Naive thymus-derived CD8-positive, alpha-beta T cell (primary cell): ENCODE results near the gene FMN1. TPM values are rescaled to one million over a fixed set of nuclear protein-coding genes. Genes with fewer than 3 reads are reported as not detected.
A peak's percentile ranks its signal among the peaks of the same experiment; 100 is the strongest.
"Not testable (repeated sequence)": the region's sequence is repeated elsewhere in the genome, so short reads cannot be mapped to it uniquely, and the experiment has no call there.

Experiments used
- ATAC-seq, 2 donors: fragments of 150-1000 bp; cut with Tn5 transposase in 1 of 2; sonication (Bioruptor Pico), chemical (Tn5 transposase) in 1 of 2; 1 replicate in 1 of 2; 2 replicates in 1 of 2; pipeline ENCODE4 v1.10.0; 2021; ENCODE audit warnings: mild to moderate bottlenecking in 2 of 2, moderate library complexity in 2 of 2
- POLR2A ChIA-PET: fragments of 350-600 bp; sonication (Branson Sonifier 250); formaldehyde crosslinking; loops from one replicate; lab custom pipeline; 2021; ENCODE audit warnings: antibody characterized with exemption; lab: Charles Lee
- DNase-seq, 10 donors: peaks; one replicate each; pipeline versions ENCODE4 v3.0.0 to v3.0.0-alpha.2; 2020 to 2022
- H3K27ac Mint-ChIP-seq, 10 donors: one replicate each; pipeline ENCODE4 v1.8.0; 2020 to 2022; ENCODE audit warnings: mild to moderate bottlenecking in 10 of 10, mixed read lengths in 10 of 10, moderate library complexity in 4 of 10, inconsistent platforms in 1 of 10
- H3K27me3 Mint-ChIP-seq, 5 donors: one replicate each; pipeline ENCODE4 v1.8.0; 2021 to 2022; ENCODE audit warnings: mixed read lengths in 5 of 5
- H3K36me3 Mint-ChIP-seq, 3 donors: one replicate each; pipeline ENCODE4 v1.8.0; 2020 to 2022; ENCODE audit warnings: mixed read lengths in 3 of 3, mild to moderate bottlenecking in 2 of 3, inconsistent platforms in 1 of 3
- H3K4me1 Mint-ChIP-seq, 4 donors: one replicate each; pipeline ENCODE4 v1.8.0; 2021 to 2022; ENCODE audit warnings: mixed read lengths in 4 of 4
- H3K4me3 Mint-ChIP-seq, 10 donors: one replicate each; pipeline ENCODE4 v1.8.0; 2020 to 2022; ENCODE audit warnings: mild to moderate bottlenecking in 10 of 10, mixed read lengths in 10 of 10, moderate library complexity in 6 of 10, inconsistent platforms in 1 of 10
- H3K9me3 Mint-ChIP-seq, 9 donors: one replicate each; pipeline ENCODE4 v1.8.0; 2020 to 2022; ENCODE audit warnings: mixed read lengths in 9 of 9, mild to moderate bottlenecking in 3 of 9, inconsistent platforms in 1 of 9, moderate library complexity in 1 of 9
- polyA plus RNA-seq, 3 donors: library from polyadenylated mRNA; unstranded; fragments of 300-500 nt; fragmentation: Illumina TruSeq; gene quantifications; one replicate each; pipeline ENCODE4 v1.2.3, GENCODE V29; 2021
- total RNA-seq, 8 experiments: library from RNA in 2 of 8; stranded (reverse) in 2 of 8; gene quantifications; one replicate each; pipeline ENCODE4 v1.2.3 and lab custom pipeline; 2021 to 2026

The FMN1 gene
- total and polyA plus RNA-seq, 5 experiments from 2014 or later, result 0.19 to 0.42 (median 0.21) TPM; not detected in 2

GRCh38 chr15:32852017-32852416 lies 342.5 kb downstream of the FMN1 start:
- no peak for DNase-seq
- no peaks in the 10 kb centered on the region for H3K4me1 Mint-ChIP-seq
- POLR2A ChIA-PET, result no interaction called here

GRCh38 chr15:32851572-32851971 lies 342.9 kb downstream of the FMN1 start:
- H3K4me1 Mint-ChIP-seq, result no peaks in the 10 kb centered on the region
- H3K27ac Mint-ChIP-seq, result peak overlapping the region in 1 of 10 donors; percentile 2
- DNase-seq, result no peak
- H3K27me3 Mint-ChIP-seq, result peaks cover 0 to 6% (median 0%) of the 10 kb centered on the region in 5 donors
- POLR2A ChIA-PET, result no interaction called here
- peaks cover 0 to 3% (median 0%) of the 10 kb centered on the region in 9 donors for H3K9me3 Mint-ChIP-seq
- ATAC-seq, result no peak
- no peak overlapping the region for H3K4me3 Mint-ChIP-seq
- H3K36me3 Mint-ChIP-seq, result peaks cover 0 to 36% (median 4%) of the 10 kb centered on the region in 3 donors

More at GRCh38 chr15:32852017-32852416, 342.5 kb downstream of the FMN1 start:
- Mint-ChIP-seq H3K27me3 (peaks cover 0 to 6% (median 0%) of the 10 kb centered on the region in 5 donors), H3K9me3 (peaks cover 0 to 3% (median 0%) of the 10 kb centered on the region in 9 donors), H3K27ac (no peak overlapping the region), H3K36me3 (peaks cover 0 to 39% (median 4%) of the 10 kb centered on the region in 3 donors), H3K4me3 (no peak overlapping the region)
- ATAC-seq, result no peak

DNA sequence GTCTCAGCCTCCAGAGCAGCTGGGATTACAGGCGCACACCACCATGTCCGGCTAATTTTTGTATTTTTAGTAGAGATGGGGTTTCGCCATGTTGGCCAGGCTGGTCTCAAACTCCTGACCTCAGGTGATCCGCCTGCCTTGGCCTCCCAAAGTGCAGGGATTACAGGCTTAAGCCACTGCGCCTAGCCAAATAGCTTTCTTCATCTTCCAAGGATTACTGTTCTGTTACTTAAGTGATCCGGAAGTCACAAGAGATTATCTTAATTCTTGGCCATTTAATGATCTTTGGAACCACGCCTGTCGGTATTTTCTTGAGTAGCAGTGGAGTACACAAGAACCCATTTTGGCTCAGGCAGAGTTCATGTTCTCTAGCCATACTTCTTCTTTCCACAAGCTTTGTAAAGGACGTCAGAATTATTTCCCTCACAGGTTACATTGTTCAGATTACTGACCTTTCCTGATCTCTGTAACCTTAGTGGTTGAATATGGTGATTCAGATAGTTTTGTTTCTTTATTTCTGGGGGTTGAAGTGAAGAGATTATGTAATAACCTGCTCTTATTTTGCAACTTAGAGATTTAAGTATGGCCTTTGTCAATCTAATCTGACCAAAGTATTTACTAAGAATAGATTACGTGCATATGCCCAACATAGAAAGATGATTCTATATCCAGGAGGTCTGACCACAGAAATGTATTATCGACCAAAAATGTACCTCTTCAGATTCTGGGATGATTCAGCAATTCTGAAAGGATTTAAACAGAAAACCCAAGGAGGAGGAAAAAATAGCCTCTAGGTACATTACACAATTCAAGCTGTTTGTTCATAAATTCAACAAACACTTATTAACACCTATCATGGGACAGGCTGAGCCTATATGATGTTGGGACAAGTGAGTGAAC lies 344.5 kb downstream of the FMN1 start:
- peaks cover 0 to 6% (median 0%) of the 10 kb centered on the region in 5 donors for H3K27me3 Mint-ChIP-seq
- peaks cover 0 to 3% (median 0%) of the 10 kb centered on the region in 9 donors for H3K9me3 Mint-ChIP-seq
- POLR2A ChIA-PET, result no interaction called here
- H3K36me3 Mint-ChIP-seq, result peaks cover 0 to 38% (median 4%) of the 10 kb centered on the region in 3 donors
- H3K27ac Mint-ChIP-seq, result no peak overlapping the region
- no peak for DNase-seq
- ATAC-seq, result no peak
- H3K4me3 Mint-ChIP-seq, result no peak overlapping the region
- H3K4me1 Mint-ChIP-seq, result no peaks in the 10 kb centered on the region

GRCh38 chr15:32846671-32847070 lies 347.8 kb downstream of the FMN1 start:
- POLR2A ChIA-PET, ATAC-seq, H3K27me3 Mint-ChIP-seq, DNase-seq, H3K9me3 Mint-ChIP-seq, H3K27ac Mint-ChIP-seq, H3K4me3 Mint-ChIP-seq, H3K4me1 Mint-ChIP-seq: not testable (repeated sequence)
- peaks cover 0 to 26% (median 4%) of the 10 kb centered on the region in 3 donors for H3K36me3 Mint-ChIP-seq

DNA sequence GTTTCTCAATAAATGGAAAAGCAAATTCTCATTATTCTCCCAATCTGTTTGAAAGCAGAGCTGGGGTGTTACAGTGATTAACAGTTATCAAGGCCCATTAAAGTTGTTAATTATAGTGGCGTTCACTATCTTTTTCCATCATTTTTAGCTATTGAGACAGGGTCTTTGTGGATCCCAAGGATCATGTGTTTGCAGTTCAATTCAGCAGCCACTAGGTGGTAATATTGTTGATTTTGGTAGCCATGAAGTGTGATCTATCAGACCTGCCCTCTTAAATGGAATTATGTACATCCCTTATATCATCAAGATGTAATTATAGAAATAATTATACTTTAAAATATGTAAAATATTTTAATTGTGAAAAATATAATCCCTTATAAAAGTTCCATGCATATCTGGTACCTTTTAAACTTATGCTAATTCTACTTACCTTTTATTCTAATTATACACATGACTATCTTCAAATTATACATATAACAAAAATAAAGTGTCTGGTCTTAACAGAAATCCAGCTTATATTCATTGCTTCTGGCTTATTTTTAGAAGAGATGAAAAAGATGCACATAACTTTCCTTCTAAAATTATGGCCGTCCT lies 350.3 kb downstream of the FMN1 start:
- peaks cover 0 to 1% (median 0%) of the 10 kb centered on the region in 4 donors for H3K4me1 Mint-ChIP-seq
- POLR2A ChIA-PET, result no interaction called here
- peaks cover 0 to 3% (median 0%) of the 10 kb centered on the region in 9 donors for H3K9me3 Mint-ChIP-seq
- peaks cover 0 to 23% (median 4%) of the 10 kb centered on the region in 3 donors for H3K36me3 Mint-ChIP-seq
- H3K27me3 Mint-ChIP-seq, result peaks cover 0 to 18% (median 0%) of the 10 kb centered on the region in 5 donors
- no peak overlapping the region for H3K4me3 Mint-ChIP-seq
- ATAC-seq (no peak), DNase-seq (no peak)
- no peak overlapping the region for H3K27ac Mint-ChIP-seq

DNA sequence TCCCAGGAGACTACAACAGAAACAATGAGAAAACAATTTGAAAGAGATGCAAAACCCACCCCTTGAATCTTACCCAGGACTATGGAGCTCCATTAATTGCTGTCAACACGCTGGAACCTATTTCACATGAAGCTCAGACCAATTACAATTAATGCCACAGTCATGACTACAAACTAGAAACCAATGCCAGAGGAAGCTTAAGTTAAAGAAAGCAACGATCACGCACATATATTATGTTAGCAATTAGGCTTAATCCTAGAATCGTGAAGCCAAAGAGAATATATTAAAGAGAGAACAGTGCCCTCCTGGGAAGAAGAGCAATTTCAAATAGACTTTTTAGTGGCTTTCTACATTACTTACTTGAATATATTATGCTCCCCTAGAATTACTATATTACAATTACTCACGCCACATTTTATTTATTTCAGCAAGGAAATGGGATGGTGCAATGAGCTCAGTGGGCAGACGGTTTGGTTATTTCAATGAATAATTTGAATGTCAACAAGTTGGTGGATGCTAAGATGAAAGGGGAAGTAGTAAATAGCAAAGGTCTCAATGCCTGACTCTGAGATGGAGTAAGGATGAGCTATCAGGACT lies 351.2 kb downstream of the FMN1 start:
- peaks cover 0 to 24% (median 2%) of the 10 kb centered on the region in 5 donors for H3K27me3 Mint-ChIP-seq
- H3K4me3 Mint-ChIP-seq, result no peak overlapping the region
- no peak overlapping the region for H3K27ac Mint-ChIP-seq
- H3K4me1 Mint-ChIP-seq, result peaks cover 0 to 1% (median 0%) of the 10 kb centered on the region in 4 donors
- peaks cover 0 to 3% (median 0%) of the 10 kb centered on the region in 9 donors for H3K9me3 Mint-ChIP-seq
- POLR2A ChIA-PET, result no interaction called here
- no peak for ATAC-seq
- no peak for DNase-seq
- peaks cover 0 to 21% (median 1%) of the 10 kb centered on the region in 3 donors for H3K36me3 Mint-ChIP-seq

DNA sequence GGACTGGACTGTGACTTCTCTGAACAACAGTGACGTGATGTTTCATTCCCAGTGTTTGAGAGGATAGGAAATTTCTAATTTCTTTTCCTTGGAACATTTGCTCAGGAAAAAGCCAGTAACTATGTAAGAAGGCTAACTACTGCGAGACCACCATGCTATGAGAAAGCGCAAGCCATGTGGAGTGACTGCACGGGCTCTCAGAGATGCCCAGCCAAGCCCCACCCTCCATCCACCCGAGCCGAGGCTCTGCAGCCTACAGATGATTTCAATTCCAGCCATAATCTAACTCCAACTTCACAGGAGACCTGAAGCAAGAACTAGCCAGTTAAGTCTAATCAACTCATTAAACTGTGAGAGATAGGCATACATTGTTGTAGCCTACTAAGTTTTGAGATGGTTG lies 352.4 kb downstream of the FMN1 start:
- H3K27me3 Mint-ChIP-seq, result peaks cover 0 to 36% (median 5%) of the 10 kb centered on the region in 5 donors
- H3K4me3 Mint-ChIP-seq, result no peak overlapping the region
- POLR2A ChIA-PET, result no interaction called here
- H3K4me1 Mint-ChIP-seq, result peaks cover 0 to 1% (median 0%) of the 10 kb centered on the region in 4 donors
- H3K9me3 Mint-ChIP-seq, result peaks cover 0 to under 1% (median 0%) of the 10 kb centered on the region in 9 donors
- peaks cover 0 to 15% (median 0%) of the 10 kb centered on the region in 3 donors for H3K36me3 Mint-ChIP-seq
- H3K27ac Mint-ChIP-seq, result no peak overlapping the region
- DNase-seq (no peak), ATAC-seq (no peak)

GRCh38 chr15:32840507-32841245 lies 353.8 kb downstream of the FMN1 start:
- Mint-ChIP-seq H3K36me3 (peaks cover 0 to 11% (median 0%) of the 10 kb centered on the region in 3 donors), H3K27ac (no peak overlapping the region), H3K4me1 (peaks cover 0 to 1% (median 0%) of the 10 kb centered on the region in 4 donors), H3K9me3 (no peaks in the 10 kb centered on the region), H3K4me3 (no peak overlapping the region), H3K27me3 (peaks cover 0 to 42% (median 5%) of the 10 kb centered on the region in 5 donors)
- POLR2A ChIA-PET, result no interaction called here
- no peak for DNase-seq
- ATAC-seq, result no peak

GRCh38 chr15:32838820-32839219 lies 355.7 kb downstream of the FMN1 start:
- Mint-ChIP-seq H3K27me3 (peaks cover 0 to 42% (median 6%) of the 10 kb centered on the region in 5 donors), H3K4me3 (no peak overlapping the region), H3K27ac (peak overlapping the region in 1 of 10 donors; percentile 20), H3K9me3 (no peaks in the 10 kb centered on the region), H3K36me3 (peaks cover 0 to 11% (median 0%) of the 10 kb centered on the region in 3 donors), H3K4me1 (peaks cover 0 to 7% (median 0%) of the 10 kb centered on the region in 4 donors)
- POLR2A ChIA-PET, result no interaction called here
- ATAC-seq, result no peak
- no peak for DNase-seq

- no peak overlapping the region for H3K4me3 Mint-ChIP-seq
- H3K27me3 Mint-ChIP-seq, result peaks cover 0 to 43% (median 6%) of the 10 kb centered on the region in 5 donors
- H3K36me3 Mint-ChIP-seq, result peaks cover 0 to 11% (median 0%) of the 10 kb centered on the region in 3 donors
- no peak overlapping the region for H3K27ac Mint-ChIP-seq
- DNase-seq (no peak), ATAC-seq (no peak)
- no peaks in the 10 kb centered on the region for H3K9me3 Mint-ChIP-seq
- H3K4me1 Mint-ChIP-seq, result peaks cover 0 to 7% (median 0%) of the 10 kb centered on the region in 4 donors
- POLR2A ChIA-PET, result no interaction called here
Measured at GRCh38 chr15:32838338-32838737, 356.2 kb downstream of the FMN1 start.

DNA sequence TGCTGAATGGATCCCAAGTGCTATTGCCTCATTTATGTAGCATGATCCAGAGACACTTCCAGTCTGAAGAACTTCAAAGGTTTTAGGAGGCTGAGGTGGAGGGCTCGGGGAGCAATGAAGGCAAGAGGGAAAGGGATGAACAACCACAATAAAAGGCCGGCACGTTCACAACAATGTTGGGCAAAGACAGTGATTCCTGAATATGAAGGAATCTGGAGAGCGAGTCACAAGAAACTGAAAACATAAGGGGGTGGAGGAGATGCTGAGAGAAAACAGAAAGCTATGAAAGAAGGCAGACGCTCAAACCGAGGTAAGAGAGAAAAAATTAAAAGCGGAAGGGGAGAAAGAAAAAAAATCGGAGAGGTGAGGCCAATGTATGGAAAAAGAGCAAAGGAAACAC lies 356.6 kb downstream of the FMN1 start:
- Mint-ChIP-seq H3K9me3 (peaks cover 0 to 2% (median 0%) of the 10 kb centered on the region in 9 donors), H3K27ac (no peak overlapping the region), H3K4me3 (no peak overlapping the region), H3K27me3 (peaks cover 2 to 47% (median 7%) of the 10 kb centered on the region in 5 donors), H3K4me1 (peaks cover 0 to 7% (median 0%) of the 10 kb centered on the region in 4 donors), H3K36me3 (peaks cover 0 to 12% (median 0%) of the 10 kb centered on the region in 3 donors)
- POLR2A ChIA-PET, result no interaction called here
- ATAC-seq, result no peak
- DNase-seq, result no peak

- Mint-ChIP-seq H3K4me3 (no peak overlapping the region), H3K9me3 (peaks cover 0 to 3% (median 0%) of the 10 kb centered on the region in 9 donors), H3K27me3 (peaks cover 3 to 30% (median 10%) of the 10 kb centered on the region in 5 donors), H3K36me3 (peaks cover 0 to 18% (median 0%) of the 10 kb centered on the region in 3 donors), H3K4me1 (peaks cover 0 to 7% (median 0%) of the 10 kb centered on the region in 4 donors), H3K27ac (no peak overlapping the region)
- DNase-seq (no peak), ATAC-seq (no peak)
- POLR2A ChIA-PET, result no interaction called here
Measured at GRCh38 chr15:32834156-32834555, 360.4 kb downstream of the FMN1 start.
